K562 (cell line): ENCODE data around the gene SLC25A36. TPM values are rescaled to one million over a fixed set of nuclear protein-coding genes. Genes with fewer than 3 reads are reported as not detected.

ENCODE experiments used
- ATAC-seq: fragments of 200-7000 bp; cut with Tn5 transposase; 3 replicates; pipeline ENCODE4 v1.9.1; 2020; ENCODE audit warnings: moderate library complexity
- BruUV-seq: library from RNA; stranded (reverse); fragments of 400-500 nt; replicated peaks from 2 replicates; lab custom pipeline; 2021; lab: Mats Ljungman, UMichigan
- CTCF ChIA-PET: fragments of 300-600 bp; formaldehyde crosslinking; extraction: SDS; loops from one replicate; lab custom pipeline; 2021; ENCODE audit warnings: low intra/inter-chr PET ratio; lab: Yijun Ruan, JAX
- POLR2A ChIA-PET: fragments of 300-600, 350-650 bp; sonication (Branson Sonifier 250); formaldehyde crosslinking; extraction: SDS; loops from one replicate; lab custom pipeline; 2021; ENCODE audit warnings: antibody characterized with exemption, inconsistent platforms; lab: Yijun Ruan, JAX
- DNase-seq, 4 experiments: peaks; one replicate each; pipeline versions ENCODE4 v3.0.0 to v3.0.0-alpha.2; 2011 to 2018; ENCODE audit warnings: low spot score in 3 of 4, mixed read lengths in 3 of 4; ENCODE audit errors: extremely low read depth in 1 of 4
- FAIRE-seq: peaks from 2 replicates; lab custom pipeline; 2011; peaks lifted over from hg19 to GRCh38; lab: Jason Lieb, UNC
- H2AFZ ChIP-seq: 2 replicates; pipeline ENCODE4 v1.6.0; 2011; ENCODE audit warnings: low read depth, low read length, control low read depth, inconsistent platforms
- H3K27ac ChIP-seq: fragments of 200-600 bp; 3 replicates; pipeline ENCODE4 v1.8.0; 2011; ENCODE audit warnings: low read depth, mild to moderate bottlenecking, control low read depth, inconsistent platforms, low read length, moderate library complexity, mixed read lengths; ENCODE audit errors: extremely low read depth
- H3K27me3 ChIP-seq, 2 experiments: fragments of 300-600 bp in 1 of 2; 2 replicates in 1 of 2; 3 replicates in 1 of 2; pipeline versions ENCODE4 v1.6.0 to v1.8.0; 2011; ENCODE audit warnings: inconsistent platforms in 2 of 2, low read length in 2 of 2, mild to moderate bottlenecking in 1 of 2, mixed read lengths in 1 of 2, moderate library complexity in 1 of 2; ENCODE audit not compliant: control insufficient read depth in 2 of 2, insufficient read depth in 2 of 2
- H3K36me3 ChIP-seq: fragments of 300-600 bp; 3 replicates; pipeline ENCODE4 v1.8.0; 2011; ENCODE audit warnings: mild to moderate bottlenecking, low read length, inconsistent platforms; ENCODE audit not compliant: control insufficient read depth, insufficient read depth
- H3K4me1 ChIP-seq, 2 experiments: fragments of 200-600 bp in 1 of 2; replicated peaks in 1 of 2; 2 replicates in 1 of 2; 3 replicates in 1 of 2; pipeline versions ENCODE4 v1.5.1 to v1.8.0; 2011; ENCODE audit warnings: inconsistent platforms in 2 of 2, low read length in 2 of 2, mild to moderate bottlenecking in 1 of 2, mixed read lengths in 1 of 2, moderate library complexity in 1 of 2; ENCODE audit not compliant: control insufficient read depth in 2 of 2, insufficient read depth in 2 of 2
- H3K4me2 ChIP-seq: 2 replicates; pipeline ENCODE4 v1.6.1; 2011; ENCODE audit warnings: low read length, control low read depth, inconsistent platforms, mixed read lengths; ENCODE audit not compliant: insufficient read depth
- H3K4me3 ChIP-seq: fragments of 200-600 bp; sonication (generic), shearing (Covaris generic); 2 replicates; pipeline ENCODE4 v1.5.1; 2016; ENCODE audit warnings: control low read depth, inconsistent platforms
- H3K79me2 ChIP-seq: fragments of 200-600 bp; 3 replicates; pipeline ENCODE4 v1.8.0; 2011; ENCODE audit warnings: low read length, inconsistent platforms; ENCODE audit not compliant: control insufficient read depth, insufficient read depth
- H3K9ac ChIP-seq, 2 experiments: 2 replicates each; pipeline versions ENCODE4 v1.6.0 to v1.6.1; 2011; ENCODE audit warnings: low read depth in 2 of 2, low read length in 2 of 2, control low read depth in 1 of 2, inconsistent platforms in 1 of 2, mild to moderate bottlenecking in 1 of 2, mixed read lengths in 1 of 2; ENCODE audit not compliant: insufficient read depth in 1 of 2
- H3K9me1 ChIP-seq: one replicate; pipeline ENCODE4 v1.6.0; 2011; ENCODE audit warnings: inconsistent platforms, mild to moderate bottlenecking, low read length, moderate library complexity; ENCODE audit not compliant: control insufficient read depth, insufficient read depth
- H3K9me3 ChIP-seq: replicated peaks from 2 replicates; pipeline ENCODE4 v1.5.1; 2011; ENCODE audit warnings: low read depth, low read length, inconsistent platforms; ENCODE audit not compliant: control insufficient read depth, insufficient read depth
- H4K20me1 ChIP-seq: replicated peaks from 2 replicates; pipeline ENCODE4 v1.6.1; 2011; ENCODE audit warnings: low read length, inconsistent platforms, mixed read lengths; ENCODE audit not compliant: control insufficient read depth, insufficient read depth
- EHMT2 ChIP-seq: fragments of 450-650 bp; IDR thresholded peaks from 2 replicates; pipeline ENCODE4 v1.6.1; 2018; ENCODE audit warnings: antibody characterized with exemption
- HNRNPH1 ChIP-seq: fragments of 200-400 bp; formaldehyde crosslinking; optimal IDR thresholded peaks from 2 replicates; pipeline ENCODE3; 2017; ENCODE audit warnings: low read depth, mild to moderate bottlenecking, low read length, moderate library complexity
- ILK ChIP-seq: fragments of 450-650 bp; IDR thresholded peaks from 2 replicates; pipeline ENCODE4 v1.6.1; 2016; ENCODE audit warnings: missing genetic modification characterization, low read depth, mild to moderate bottlenecking, missing compliant biosample characterization, moderate library complexity, borderline replicate concordance
- MBD1 ChIP-seq: fragments of 250-450 bp; sonication (Bioruptor Pico); IDR thresholded peaks from 2 replicates; pipeline ENCODE4 v1.8.0; 2022; ENCODE audit warnings: inconsistent platforms
- NR2F6 ChIP-seq: fragments of 450-650 bp; formaldehyde crosslinking; IDR thresholded peaks from 2 replicates; pipeline ENCODE4 v1.4.0; 2020; ENCODE audit warnings: mild to moderate bottlenecking
- POU5F1 ChIP-seq: fragments of 150-350 bp; IDR thresholded peaks from 2 replicates; pipeline ENCODE4 v1.6.1; 2014; ENCODE audit warnings: borderline replicate concordance, low read length, low read depth, mild to moderate bottlenecking; ENCODE audit not compliant: partially characterized antibody
- RAD51 ChIP-seq: fragments of 450-650 bp; IDR thresholded peaks from 2 replicates; pipeline ENCODE4 v1.7.1; 2016; ENCODE audit warnings: low read depth, mild to moderate bottlenecking, borderline replicate concordance
- RCOR1 ChIP-seq, 2 experiments: IDR thresholded peaks; 2 replicates each; pipeline ENCODE4 v1.6.1; 2012; ENCODE audit warnings: low read depth in 2 of 2, low read length in 2 of 2, borderline replicate concordance in 1 of 2, improper control_type of control experiment in 1 of 2
- TEAD2 ChIP-seq: fragments of 450-650 bp; IDR thresholded peaks from 2 replicates; pipeline ENCODE4 v1.6.1; 2016; ENCODE audit warnings: missing genetic modification characterization, control low read depth, missing compliant biosample characterization
- VEZF1 ChIP-seq: fragments of 200-800 bp; sonication (Bioruptor generic); IDR thresholded peaks from 2 replicates; pipeline ENCODE4 v1.6.1; 2017; ENCODE audit warnings: missing genetic modification characterization, missing compliant biosample characterization
- ZNF586 ChIP-seq: fragments of 450-650 bp; formaldehyde crosslinking; conservative IDR thresholded peaks from 2 replicates; pipeline ENCODE4 v1.4.0; 2020; ENCODE audit warnings: mild to moderate bottlenecking, moderate library complexity
- ZNF639 ChIP-seq, 2 experiments: fragments of 200-800 bp in 1 of 2; sonication (Bioruptor generic) in 1 of 2; sonication (generic) in 1 of 2; formaldehyde crosslinking in 1 of 2; IDR thresholded peaks in 1 of 2; conservative IDR thresholded peaks in 1 of 2; 2 replicates each; pipeline versions ENCODE4 v1.5.0 to v1.6.1; 2016 to 2020; ENCODE audit warnings: missing compliant biosample characterization in 1 of 2, missing genetic modification characterization in 1 of 2, missing genetic modification reagents in 1 of 2
- ZNF707 ChIP-seq: fragments of 250-450 bp; sonication (Bioruptor Pico); conservative IDR thresholded peaks from 2 replicates; pipeline ENCODE4 v1.8.0; 2022; ENCODE audit warnings: inconsistent platforms, mild to moderate bottlenecking, moderate library complexity
- ZNF785 ChIP-seq: fragments of 250-450 bp; sonication (Bioruptor Pico); IDR thresholded peaks from 2 replicates; pipeline ENCODE4 v1.4.0; 2020; ENCODE audit warnings: mild to moderate bottlenecking
- WGBS: fragments of 100-300 bp; shearing (Covaris generic); methylation state at CpG from one replicate; pipeline ENCODE4 v1.1.6; 2016; ENCODE audit warnings: low coverage, mixed read lengths; ENCODE audit not compliant: insufficient coverage; ENCODE audit errors: missing lambda C conversion rate; 5-methylcytosine and 5-hydroxymethylcytosine counted together
- in situ Hi-C: fragments of 300-500 bp; cut with MboI; formaldehyde crosslinking; loops from 4 replicates; pipeline ENCODE4 v1.15.0; 2018; ENCODE audit warnings: inconsistent platforms, mixed read lengths
- intact Hi-C: fragments of 100-400 bp; cut with micrococcal nuclease; formaldehyde crosslinking; loops from 2 replicates; pipeline ENCODE4 v1.14.2; 2022
- polyA plus RNA-seq, 8 experiments: library from polyadenylated mRNA; depleted of rRNA in 4 of 8; stranded (reverse) in 5 of 8; unstranded in 3 of 8; fragments of >200 nt; fragmentation: Nextera tagmentation in 2 of 8; fragmentation: Illumina TruSeq in 1 of 8; extraction: Ambion mirVana in 2 of 8; extraction: Trizol in 1 of 8; gene quantifications; 2 replicates each; pipeline versions ENCODE4 v1.2.1 to v1.2.3, GENCODE V29; 2011 to 2014; ENCODE audit warnings: inconsistent platforms in 1 of 8, missing spikeins in 1 of 8
- total RNA-seq, 7 experiments: library from RNA; depleted of rRNA in 6 of 7; stranded (reverse); fragments of >200 nt in 6 of 7; fragmentation: Illumina TruSeq in 2 of 7; extraction: Trizol in 2 of 7; gene quantifications; 2 replicates each; pipeline versions ENCODE4 v1.2.1 to v1.2.3, GENCODE V29; 2011 to 2021; ENCODE audit warnings: low replicate concordance in 1 of 7

The SLC25A36 gene
- total and polyA plus RNA-seq, 9 of the 15 experiments (the other 6 are each of a cell fraction or from before 2014, with no cell fraction given), result 12.0 to 95.3 (median 43.3) TPM

GRCh38 chr3:141015481-141015880 lies 73.8 kb downstream of the SLC25A36 start:
- DNase-seq (no peak), FAIRE-seq (no peak), ATAC-seq (no peak)
- in situ Hi-C loops, result loop anchor here (25.0 kb wide), 1 partner anchor 172 kb away; no protein-coding TSS in a partner anchor
- H2AFZ ChIP-seq, result no peak overlapping the region
- WGBS, result 0% methylated on average over 3 of the region's 3 CpGs
- H4K20me1 ChIP-seq, result no peaks in the 10 kb centered on the region
- H3K27me3 ChIP-seq, result peaks cover 11 to 44% of the 10 kb centered on the region in 2 experiments
- ChIA-PET CTCF (no interaction called here), POLR2A (interaction anchor here (1.4 kb wide), 1 partner anchor 11 kb away, joined by 3 read pairs; no protein-coding TSS in a partner anchor)
- no peak overlapping the region for H3K27ac ChIP-seq
- H3K9me1 ChIP-seq, result no peaks in the 10 kb centered on the region
- intact Hi-C loops, result no loop called here
- peaks cover 0 to 4% of the 10 kb centered on the region in 2 experiments; a peak in 1 of 5 replicates for H3K4me1 ChIP-seq
- H3K4me2 ChIP-seq, result no peak overlapping the region
- H3K36me3 ChIP-seq, result no peaks in the 10 kb centered on the region
- no peaks in the 10 kb centered on the region for H3K9me3 ChIP-seq
- H3K9ac ChIP-seq, result no peak overlapping the region
- no peak overlapping the region for H3K4me3 ChIP-seq
- no peaks in the 10 kb centered on the region for H3K79me2 ChIP-seq
- BruUV-seq, result no TSS peak
- TF ChIP-seq ZNF586 (CRISPR knock-in tag) (no peak), NR2F6 (CRISPR knock-in tag) (no peak), ZNF639 (CRISPR knock-in tag; conservative IDR thresholded peaks at IDR 0.05 in 1 of 2, IDR thresholded peaks at IDR 0.05 in 1 of 2) (no peak), ZNF785 (CRISPR knock-in tag) (no peak), EHMT2 (no peak), VEZF1 (CRISPR knock-in tag) (no peak), HNRNPH1 (no peak), MBD1 (CRISPR knock-in tag) (no peak), TEAD2 (tag) (no peak), ZNF707 (CRISPR knock-in tag) (no peak), POU5F1 (no peak), ILK (tag) (no peak), RCOR1 (IDR thresholded peaks at IDR 0.05; ENCODE audit: borderline replicate concordance in 1 of 2, low read depth in 2 of 2, low read length in 2 of 2) (no peak), RAD51 (no peak)
